Measurements from ENCODE around the gene EPHA5. TPM values are rescaled to one million over a fixed set of nuclear protein-coding genes. Genes with fewer than 3 reads are reported as not detected.

Gene EPHA5
- total RNA-seq, 1 experiment from 2014 or later: 0.04 TPM

- no peak for TF ChIP-seq MYBL2 (CRISPR knock-in tag; IDR thresholded peaks at IDR 0.05)
- no peak for TF ChIP-seq NR3C1 (CRISPR knock-in tag; conservative IDR thresholded peaks at IDR 0.05; ENCODE audit: low read depth)
- TF ChIP-seq, protein P1, sequence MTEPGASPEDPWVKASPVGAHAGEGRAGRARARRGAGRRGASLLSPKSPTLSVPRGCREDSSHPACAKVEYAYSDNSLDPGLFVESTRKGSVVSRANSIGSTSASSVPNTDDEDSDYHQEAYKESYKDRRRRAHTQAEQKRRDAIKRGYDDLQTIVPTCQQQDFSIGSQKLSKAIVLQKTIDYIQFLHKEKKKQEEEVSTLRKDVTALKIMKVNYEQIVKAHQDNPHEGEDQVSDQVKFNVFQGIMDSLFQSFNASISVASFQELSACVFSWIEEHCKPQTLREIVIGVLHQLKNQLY (CRISPR knock-in tag; IDR thresholded peaks at IDR 0.05): no peak
These were observed 78.2 kb downstream of the EPHA5 start (continued) for GRCh38 chr4:65592089-65592488.

GRCh38 chr4:65589921-65590320 lies 80.4 kb downstream of the EPHA5 start:
- Mint-ChIP-seq H3K27me3 (ENCODE audit: low read depth) (no peaks in the 10 kb centered on the region), H3K4me1 (peaks cover 58% of the 10 kb centered on the region), H3K4me3 (no peak overlapping the region), H3K36me3 (no peaks in the 10 kb centered on the region), H3K27ac (no peak overlapping the region), H3K9me3 (no peaks in the 10 kb centered on the region)
- ChIA-PET POLR2A (no interaction called here), CTCF (no interaction called here)
- no peak for DNase-seq (ENCODE audit: low spot score)
- TF ChIP-seq, protein P2, sequence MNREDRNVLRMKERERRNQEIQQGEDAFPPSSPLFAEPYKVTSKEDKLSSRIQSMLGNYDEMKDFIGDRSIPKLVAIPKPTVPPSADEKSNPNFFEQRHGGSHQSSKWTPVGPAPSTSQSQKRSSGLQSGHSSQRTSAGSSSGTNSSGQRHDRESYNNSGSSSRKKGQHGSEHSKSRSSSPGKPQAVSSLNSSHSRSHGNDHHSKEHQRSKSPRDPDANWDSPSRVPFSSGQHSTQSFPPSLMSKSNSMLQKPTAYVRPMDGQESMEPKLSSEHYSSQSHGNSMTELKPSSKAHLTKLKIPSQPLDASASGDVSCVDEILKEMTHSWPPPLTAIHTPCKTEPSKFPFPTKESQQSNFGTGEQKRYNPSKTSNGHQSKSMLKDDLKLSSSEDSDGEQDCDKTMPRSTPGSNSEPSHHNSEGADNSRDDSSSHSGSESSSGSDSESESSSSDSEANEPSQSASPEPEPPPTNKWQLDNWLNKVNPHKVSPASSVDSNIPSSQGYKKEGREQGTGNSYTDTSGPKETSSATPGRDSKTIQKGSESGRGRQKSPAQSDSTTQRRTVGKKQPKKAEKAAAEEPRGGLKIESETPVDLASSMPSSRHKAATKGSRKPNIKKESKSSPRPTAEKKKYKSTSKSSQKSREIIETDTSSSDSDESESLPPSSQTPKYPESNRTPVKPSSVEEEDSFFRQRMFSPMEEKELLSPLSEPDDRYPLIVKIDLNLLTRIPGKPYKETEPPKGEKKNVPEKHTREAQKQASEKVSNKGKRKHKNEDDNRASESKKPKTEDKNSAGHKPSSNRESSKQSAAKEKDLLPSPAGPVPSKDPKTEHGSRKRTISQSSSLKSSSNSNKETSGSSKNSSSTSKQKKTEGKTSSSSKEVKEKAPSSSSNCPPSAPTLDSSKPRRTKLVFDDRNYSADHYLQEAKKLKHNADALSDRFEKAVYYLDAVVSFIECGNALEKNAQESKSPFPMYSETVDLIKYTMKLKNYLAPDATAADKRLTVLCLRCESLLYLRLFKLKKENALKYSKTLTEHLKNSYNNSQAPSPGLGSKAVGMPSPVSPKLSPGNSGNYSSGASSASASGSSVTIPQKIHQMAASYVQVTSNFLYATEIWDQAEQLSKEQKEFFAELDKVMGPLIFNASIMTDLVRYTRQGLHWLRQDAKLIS (CRISPR knock-in tag; IDR thresholded peaks at IDR 0.05; ENCODE audit: borderline replicate concordance): no peak
- TF ChIP-seq ZNF121 (CRISPR knock-in tag; IDR thresholded peaks at IDR 0.05): no peak
- TF ChIP-seq FOXJ3 (CRISPR knock-in tag; IDR thresholded peaks at IDR 0.05; ENCODE audit: borderline replicate concordance): no peak
- TF ChIP-seq NR1H2 (CRISPR knock-in tag; IDR thresholded peaks at IDR 0.05): no peak
- TF ChIP-seq, protein P3, sequence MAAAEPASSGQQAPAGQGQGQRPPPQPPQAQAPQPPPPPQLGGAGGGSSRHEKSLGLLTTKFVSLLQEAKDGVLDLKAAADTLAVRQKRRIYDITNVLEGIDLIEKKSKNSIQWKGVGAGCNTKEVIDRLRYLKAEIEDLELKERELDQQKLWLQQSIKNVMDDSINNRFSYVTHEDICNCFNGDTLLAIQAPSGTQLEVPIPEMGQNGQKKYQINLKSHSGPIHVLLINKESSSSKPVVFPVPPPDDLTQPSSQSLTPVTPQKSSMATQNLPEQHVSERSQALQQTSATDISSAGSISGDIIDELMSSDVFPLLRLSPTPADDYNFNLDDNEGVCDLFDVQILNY (CRISPR knock-in tag; IDR thresholded peaks at IDR 0.05): no peak
- no peak for TF ChIP-seq CBFB (CRISPR knock-in tag; IDR thresholded peaks at IDR 0.05; ENCODE audit: low read depth)
- TF ChIP-seq CREB1 (CRISPR knock-in tag; IDR thresholded peaks at IDR 0.05): no peak
- TF ChIP-seq, protein P4, sequence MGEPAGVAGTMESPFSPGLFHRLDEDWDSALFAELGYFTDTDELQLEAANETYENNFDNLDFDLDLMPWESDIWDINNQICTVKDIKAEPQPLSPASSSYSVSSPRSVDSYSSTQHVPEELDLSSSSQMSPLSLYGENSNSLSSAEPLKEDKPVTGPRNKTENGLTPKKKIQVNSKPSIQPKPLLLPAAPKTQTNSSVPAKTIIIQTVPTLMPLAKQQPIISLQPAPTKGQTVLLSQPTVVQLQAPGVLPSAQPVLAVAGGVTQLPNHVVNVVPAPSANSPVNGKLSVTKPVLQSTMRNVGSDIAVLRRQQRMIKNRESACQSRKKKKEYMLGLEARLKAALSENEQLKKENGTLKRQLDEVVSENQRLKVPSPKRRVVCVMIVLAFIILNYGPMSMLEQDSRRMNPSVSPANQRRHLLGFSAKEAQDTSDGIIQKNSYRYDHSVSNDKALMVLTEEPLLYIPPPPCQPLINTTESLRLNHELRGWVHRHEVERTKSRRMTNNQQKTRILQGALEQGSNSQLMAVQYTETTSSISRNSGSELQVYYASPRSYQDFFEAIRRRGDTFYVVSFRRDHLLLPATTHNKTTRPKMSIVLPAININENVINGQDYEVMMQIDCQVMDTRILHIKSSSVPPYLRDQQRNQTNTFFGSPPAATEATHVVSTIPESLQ (CRISPR knock-in tag; IDR thresholded peaks at IDR 0.05): no peak
- TF ChIP-seq NFE2L1 (CRISPR knock-in tag; IDR thresholded peaks at IDR 0.05): no peak
- no peak for TF ChIP-seq GTF2I (CRISPR knock-in tag; conservative IDR thresholded peaks at IDR 0.05)
- no peak for TF ChIP-seq ZNF396 (CRISPR knock-in tag; IDR thresholded peaks at IDR 0.05; ENCODE audit: borderline replicate concordance)
- TF ChIP-seq NFYB (CRISPR knock-in tag; conservative IDR thresholded peaks at IDR 0.05; ENCODE audit: low read depth): no peak
- no peak for TF ChIP-seq JAZF1 (CRISPR knock-in tag; IDR thresholded peaks at IDR 0.05)
- TF ChIP-seq ATF1 (CRISPR knock-in tag; IDR thresholded peaks at IDR 0.05): no peak
- TF ChIP-seq RELA (CRISPR knock-in tag; IDR thresholded peaks at IDR 0.05; ENCODE audit: borderline replicate concordance): no peak
- no peak for TF ChIP-seq USF1 (CRISPR knock-in tag; IDR thresholded peaks at IDR 0.05)
- no peak for TF ChIP-seq ZBTB21 (CRISPR knock-in tag; IDR thresholded peaks at IDR 0.05; ENCODE audit: borderline replicate concordance)
- no peak for ATAC-seq

All from WTC11 (cell line).